Activated CD4-positive, CD25-positive, alpha-beta regulatory T cell treated with anti-CD3 and anti-CD28 coated beads, Interleukin-2, amount 50 U/mL, for 24 hours (primary cell): ENCODE measurements around the gene BEND5.

ENCODE experiments used
- ATAC-seq, 2 donors: fragments of 150-1000 bp; cut with Tn5 transposase; one replicate each; pipeline ENCODE4 v1.10.0; 2021; ENCODE audit warnings: mild to moderate bottlenecking in 1 of 2, moderate library complexity in 1 of 2

The BEND5 gene, protein sequence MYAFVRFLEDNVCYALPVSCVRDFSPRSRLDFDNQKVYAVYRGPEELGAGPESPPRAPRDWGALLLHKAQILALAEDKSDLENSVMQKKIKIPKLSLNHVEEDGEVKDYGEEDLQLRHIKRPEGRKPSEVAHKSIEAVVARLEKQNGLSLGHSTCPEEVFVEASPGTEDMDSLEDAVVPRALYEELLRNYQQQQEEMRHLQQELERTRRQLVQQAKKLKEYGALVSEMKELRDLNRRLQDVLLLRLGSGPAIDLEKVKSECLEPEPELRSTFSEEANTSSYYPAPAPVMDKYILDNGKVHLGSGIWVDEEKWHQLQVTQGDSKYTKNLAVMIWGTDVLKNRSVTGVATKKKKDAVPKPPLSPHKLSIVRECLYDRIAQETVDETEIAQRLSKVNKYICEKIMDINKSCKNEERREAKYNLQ

DNA sequence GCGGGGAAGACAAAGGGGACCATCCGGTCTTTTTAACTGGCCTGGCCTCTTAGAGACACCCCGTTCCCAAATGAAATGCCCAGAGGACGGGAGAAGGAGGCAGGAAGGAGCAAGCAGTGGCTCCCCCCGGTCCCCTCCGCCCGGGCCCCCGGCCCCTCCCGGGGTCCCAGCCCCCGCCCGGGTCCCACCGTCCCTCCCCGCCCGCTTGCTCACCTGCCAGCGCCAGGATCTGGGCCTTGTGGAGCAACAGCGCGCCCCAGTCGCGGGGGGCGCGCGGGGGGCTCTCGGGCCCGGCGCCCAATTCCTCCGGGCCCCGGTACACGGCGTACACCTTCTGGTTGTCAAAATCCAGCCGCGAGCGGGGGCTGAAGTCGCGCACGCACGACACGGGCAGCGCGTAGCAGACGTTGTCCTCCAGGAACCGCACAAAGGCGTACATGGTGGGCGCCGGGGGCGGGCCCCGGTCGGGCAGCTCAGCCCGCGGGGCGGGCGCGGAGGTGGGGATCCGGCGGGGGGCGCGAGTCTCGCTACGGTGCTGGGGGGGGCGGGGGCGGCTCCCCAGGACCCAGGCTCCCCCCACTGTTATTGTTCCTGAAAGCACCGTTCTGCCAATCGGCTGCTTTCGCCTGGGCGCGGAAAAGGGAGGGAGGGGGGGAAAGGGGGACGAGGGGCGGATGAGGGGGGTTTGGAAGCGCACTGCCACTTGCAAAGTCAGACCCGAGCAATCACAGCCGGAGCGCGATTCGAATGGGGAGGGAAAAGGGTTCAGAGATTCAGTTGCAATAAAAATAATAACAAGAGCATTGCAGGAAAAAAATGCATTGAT lies at the start of gene BEND5:
Gene BEND5 (minus strand): TSS at position 499 of the 826 bp plus-strand sequence. CDS start 60 bp downstream, at position 439.
- ATAC-seq, result peak; percentile 20 to 47

DNA sequence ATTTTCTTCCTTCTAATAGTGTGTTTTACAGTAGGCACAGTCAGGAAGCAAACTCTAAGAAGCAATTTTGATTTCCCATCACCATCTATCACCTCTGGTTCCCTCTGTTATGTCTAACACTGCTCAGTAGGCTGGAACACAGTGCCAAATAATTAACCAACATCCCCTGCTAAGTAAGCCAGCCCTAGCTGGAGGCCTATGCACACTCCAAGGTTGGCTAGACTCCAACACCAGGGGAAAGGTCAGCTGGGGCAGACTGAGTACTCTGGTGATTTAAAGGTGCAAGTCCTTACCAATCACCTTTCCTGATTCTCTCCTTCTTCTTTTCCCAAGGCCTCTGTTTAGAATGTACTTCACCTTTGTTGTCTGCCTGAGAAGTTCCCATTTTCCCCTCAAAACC lies 46.5 kb upstream of the BEND5 start:
- ATAC-seq, result no peak

DNA sequence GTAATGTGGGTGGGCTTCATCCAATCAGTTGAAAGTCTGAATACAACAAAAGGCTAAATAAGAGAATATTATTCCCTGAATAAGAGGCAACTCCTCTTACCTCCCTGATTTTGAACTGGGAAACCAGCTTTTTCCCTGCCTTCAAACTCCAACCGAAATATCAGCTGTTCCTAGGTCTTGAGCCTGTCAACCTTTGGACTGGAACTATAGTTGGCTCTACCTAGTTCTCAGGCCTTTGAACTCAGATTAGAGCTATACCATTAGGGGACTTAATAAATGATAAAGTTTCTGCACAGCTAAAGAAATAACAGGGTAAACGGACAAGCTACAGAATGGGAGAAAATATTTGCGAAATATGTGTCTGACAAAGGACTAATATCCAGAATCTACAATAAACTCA lies 43.8 kb upstream of the BEND5 start:
- no peak for ATAC-seq

DNA sequence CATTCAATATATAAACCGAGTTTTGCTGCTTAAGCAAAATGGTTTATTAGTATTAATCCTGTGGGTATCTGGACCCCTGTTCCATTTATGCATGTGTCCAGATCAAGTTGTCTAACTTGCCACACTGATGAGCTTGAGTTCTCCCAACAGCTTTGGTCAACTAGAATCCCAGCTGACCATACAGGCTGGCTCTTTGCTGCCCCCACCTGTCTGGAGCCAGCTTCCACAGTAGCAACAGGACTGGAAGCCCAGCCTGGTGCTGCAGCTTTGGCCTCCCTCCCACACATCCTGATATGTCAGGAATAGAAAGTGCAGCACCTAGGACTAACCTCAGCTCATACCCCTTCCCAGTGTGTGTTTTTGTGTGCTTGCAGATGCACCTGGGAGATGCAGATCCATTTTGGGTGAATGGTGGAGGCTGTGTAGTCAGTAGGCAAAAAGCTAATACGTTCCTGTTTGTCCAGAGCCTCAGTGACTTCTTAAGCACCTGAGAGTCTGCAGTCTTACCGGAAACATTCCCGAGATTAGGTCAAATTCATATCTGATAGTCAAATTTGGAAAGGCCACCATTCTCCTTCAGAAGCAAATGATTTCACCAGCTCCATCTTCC lies 40.9 kb upstream of the BEND5 start:
- ATAC-seq, result no peak

DNA sequence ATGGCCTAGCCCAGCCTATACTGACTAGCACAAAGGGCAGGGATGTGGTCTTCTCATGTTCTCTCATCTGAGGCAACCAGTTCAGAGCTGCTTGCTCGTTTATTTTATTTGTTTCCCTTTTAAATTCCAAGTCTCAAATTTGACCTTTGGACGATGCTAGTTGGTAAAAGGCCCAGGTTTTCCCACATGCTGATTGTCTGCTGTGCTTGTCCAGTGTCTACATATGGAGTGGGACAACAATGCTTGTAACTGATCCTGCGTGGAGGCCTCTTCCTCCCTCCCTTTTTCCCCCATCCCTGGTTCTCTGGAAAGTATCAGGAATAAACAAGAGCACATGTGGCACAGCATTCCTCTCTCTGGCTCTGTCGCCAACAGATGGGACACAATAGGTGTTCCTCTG lies 34.0 kb upstream of the BEND5 start:
- ATAC-seq, result no peak

DNA sequence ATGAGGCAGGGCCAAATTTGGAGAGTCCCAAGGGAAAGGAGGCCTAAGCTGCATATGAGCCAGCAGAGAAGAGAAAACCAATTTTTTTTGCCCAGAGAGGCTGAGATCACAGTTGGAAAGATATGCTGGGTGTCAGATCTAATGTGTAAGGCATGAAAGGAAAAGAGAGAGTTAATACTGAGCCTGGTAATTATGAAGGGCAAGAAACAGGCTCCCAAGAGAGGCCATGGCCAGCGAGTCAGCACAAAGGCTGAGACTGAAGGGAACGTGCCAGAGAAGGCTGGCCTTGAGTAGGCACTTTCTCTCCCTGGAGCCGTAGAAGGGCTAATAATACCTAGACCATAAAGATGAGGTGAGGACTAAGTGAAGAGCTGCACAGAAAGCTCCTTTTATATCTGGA lies 31.8 kb upstream of the BEND5 start:
- ATAC-seq, result no peak

DNA sequence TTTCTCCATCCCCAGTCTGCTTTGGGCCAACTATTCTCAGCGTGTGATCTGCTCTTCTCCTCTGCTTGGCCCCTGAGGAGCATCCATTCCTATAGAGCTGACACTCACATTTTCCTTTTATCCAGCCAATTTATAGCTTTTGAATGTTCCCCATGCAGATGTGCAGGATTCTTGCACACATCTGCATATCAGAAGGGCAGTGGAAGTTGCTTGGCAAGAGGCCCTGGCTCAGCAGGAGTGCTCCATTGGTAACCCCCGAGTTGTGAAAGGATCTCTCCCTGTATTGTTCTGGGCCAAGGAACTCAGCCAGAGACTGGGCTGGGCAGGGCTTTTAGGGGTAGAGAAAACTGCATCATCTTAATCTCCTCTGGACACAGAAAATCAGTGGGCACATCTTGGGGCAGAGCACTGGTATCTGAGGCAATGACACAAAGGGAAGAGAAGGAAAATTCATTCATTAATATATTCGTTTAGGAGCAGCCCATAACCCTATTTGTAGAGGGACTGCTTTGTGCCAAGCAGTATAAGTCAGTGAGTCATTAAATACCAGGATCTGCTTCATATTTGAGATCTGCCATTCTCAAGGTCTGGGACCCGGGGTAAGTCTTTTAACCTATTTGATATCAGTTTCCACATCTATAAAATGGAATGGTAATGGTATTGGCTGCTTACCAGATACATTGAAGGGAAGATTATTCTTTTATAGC lies 31.0 kb upstream of the BEND5 start:
- no peak for ATAC-seq

DNA sequence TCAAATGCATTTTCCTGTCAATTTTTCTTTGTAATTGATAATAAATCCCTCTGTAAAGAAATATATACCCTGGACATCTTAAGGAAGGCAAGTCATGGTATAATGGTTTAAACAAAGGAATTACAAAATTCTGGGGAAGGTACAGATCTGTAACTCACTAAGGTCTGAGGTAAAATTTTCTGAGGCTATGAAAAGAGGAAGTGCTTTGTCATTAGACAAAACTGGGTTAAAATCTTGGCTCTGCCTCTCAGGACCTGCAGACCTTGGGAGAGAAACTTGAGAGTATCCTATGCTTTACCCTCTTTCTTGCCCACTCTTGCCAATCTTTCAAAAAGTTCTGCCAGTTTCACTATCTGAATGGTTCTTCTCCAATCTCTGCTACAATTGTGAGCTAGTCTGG lies 26.8 kb upstream of the BEND5 start:
- no peak for ATAC-seq

DNA sequence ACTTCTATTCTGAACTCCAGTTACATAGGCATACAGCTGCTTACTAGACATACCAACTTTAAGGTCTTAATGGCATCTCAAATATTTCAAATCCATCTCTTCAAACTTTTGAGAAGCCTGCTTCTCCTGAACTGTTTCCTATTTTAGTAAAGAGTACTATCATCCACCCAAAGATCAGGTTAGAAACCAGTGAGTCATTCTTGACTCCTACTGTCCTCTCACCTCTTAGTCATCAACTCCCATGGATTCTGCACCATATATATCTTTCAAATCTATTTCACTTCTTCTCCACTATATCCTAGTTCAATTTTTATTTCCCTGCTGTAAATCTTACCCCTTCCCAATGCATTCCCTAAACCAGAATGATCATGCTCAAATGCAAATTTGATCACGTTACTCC lies 18.1 kb upstream of the BEND5 start:
- no peak for ATAC-seq

DNA sequence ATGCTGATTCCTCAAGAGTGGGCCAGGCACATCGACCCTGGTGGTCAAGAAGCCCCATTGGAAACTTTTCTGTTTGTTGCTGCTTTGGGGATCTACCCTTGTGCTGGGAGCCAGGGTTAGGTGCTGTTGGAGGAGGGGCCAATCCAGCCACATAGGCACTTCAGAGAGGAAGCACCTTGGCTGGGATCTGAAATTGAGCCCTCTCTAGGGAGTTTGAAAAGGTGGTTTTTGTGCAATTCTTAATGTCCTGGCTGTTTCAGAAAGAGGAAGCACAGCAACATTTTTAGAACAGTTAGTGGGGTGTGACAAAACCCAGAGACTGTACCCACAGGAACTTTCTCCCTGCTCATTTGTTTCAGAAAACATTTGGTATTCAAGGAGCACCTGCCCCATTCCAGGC lies 17.2 kb upstream of the BEND5 start:
- ATAC-seq, result peak; percentile 25 to 38

DNA sequence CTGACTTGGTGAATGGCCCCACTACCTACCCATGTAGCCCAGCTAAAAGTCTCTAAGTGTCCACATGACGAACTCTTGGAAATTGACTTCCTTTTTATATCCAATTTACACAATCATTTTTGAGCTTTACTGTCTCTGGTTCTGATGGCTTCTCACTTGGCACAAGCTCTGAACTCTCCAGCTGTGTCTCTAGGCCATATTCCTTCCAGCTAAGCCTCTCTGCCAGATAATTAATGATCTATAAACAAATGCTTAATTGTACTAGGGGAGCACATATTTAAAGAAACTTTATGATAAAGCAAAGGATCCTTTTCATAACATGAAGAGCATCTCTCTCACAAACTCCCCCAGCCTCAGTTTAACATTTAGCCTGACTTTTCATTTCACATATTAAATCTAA lies 16.3 kb upstream of the BEND5 start:
- ATAC-seq, result no peak

DNA sequence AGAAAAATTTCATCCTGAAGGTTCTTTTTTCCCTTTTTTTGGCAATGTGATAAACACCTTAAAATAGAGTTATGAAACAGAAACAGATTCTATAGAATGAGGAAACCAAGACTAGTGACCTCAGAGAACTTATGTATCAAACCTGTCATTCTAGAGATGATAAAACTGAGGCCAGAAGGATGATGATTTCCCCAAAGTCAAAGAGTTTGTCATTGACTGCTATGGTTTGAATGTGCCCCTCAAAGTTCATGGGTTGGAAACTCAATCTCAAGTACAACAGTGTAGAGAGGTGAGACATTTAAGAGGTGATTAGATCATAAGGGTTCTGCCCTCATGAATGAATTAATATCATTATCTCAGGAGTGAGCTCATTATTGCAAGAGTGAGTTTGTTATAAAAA lies 13.7 kb upstream of the BEND5 start:
- peak; percentile 19 to 44 for ATAC-seq

DNA sequence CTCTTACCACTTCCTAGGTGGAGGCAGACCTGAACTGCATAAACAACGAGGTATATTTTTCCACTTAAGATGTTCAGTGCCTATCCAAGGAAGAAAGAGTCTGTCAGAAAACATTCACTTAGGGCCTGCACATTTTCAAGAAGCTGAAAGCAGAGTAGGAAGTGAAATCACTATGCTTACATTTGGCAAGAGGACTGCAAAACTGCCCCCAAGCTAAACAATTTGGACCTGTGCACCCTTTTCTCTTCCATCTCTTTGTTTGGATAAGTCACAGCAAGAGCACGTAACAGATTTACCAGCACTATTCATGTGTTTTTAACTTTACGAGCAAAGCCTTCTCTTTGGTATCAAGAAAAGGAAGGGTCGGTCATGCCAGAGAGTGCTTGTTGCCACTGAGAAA lies 13.2 kb upstream of the BEND5 start:
- ATAC-seq, result no peak

DNA sequence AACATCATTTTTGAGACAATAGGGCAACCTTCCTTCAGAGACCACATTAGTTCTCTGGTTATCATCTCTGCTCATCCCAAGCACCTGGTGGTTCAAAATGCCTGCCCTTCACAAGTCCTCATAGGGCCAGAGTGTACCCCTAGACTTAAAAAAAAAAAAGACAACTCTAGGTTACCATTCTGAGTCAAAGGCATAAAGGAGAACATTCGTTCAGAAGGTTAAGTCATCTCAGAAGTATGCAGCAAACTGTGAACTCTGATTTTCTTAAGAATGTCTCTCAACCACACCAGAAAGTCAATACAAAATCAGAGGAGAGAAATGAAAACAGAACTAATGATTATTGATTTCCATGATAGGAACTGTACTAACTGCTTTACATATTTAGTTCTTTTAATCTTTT lies 9.2 kb upstream of the BEND5 start:
- ATAC-seq, result peak in 1 of 2 donors; percentile 41

DNA sequence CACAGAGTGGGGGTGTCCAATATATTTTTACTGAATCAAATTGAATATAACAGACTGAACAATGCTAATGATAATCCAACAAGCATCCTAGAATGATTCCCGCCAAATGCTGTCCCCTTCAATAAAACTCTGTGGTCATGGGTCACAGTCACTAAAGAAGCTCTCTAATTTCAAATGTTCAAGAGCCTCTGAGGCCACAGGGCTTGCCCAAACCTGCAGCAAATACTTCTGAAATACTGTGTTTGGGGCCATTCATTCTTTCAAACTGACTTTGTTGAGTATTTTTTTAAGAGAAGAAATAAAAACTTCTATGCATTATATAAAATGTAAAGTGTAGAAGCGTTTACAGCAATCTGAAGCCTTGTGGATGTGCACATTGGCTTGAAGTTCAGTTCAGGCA lies 7.6 kb upstream of the BEND5 start:
- ATAC-seq, result no peak

DNA sequence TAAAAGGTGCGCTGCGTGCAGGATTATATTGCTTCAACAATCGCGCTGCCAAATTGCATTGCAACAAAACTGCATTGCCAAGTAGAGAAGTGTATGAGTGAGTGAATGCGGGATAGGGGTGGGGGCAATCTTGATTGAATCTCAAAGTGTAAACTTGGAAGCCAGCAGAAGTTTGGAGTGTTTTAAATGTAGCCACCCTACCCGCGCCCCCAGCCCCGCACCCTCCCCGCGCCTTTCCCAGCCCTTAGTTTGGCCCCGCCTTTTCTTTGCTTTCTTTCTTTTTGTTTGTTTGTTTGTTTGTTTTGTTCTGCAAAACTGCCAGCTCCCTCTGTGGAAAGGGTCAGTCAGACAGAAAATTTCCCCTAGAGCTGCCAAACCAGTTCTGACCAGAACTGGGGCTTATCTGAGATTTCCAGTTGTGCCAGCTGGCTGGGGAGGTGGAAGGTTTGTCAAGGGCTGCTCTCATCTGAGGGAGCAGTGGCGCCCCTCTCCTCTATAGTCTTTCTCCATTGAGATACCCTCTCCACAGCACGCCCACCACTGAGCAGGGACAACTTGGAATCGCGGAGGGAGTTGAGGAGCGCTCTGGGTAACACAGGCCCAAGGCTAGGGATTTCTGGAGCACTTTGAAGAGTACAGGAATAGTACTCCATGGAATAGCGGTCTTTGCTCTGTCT lies 666 bp upstream of the BEND5 start:
- ATAC-seq, result no peak

DNA sequence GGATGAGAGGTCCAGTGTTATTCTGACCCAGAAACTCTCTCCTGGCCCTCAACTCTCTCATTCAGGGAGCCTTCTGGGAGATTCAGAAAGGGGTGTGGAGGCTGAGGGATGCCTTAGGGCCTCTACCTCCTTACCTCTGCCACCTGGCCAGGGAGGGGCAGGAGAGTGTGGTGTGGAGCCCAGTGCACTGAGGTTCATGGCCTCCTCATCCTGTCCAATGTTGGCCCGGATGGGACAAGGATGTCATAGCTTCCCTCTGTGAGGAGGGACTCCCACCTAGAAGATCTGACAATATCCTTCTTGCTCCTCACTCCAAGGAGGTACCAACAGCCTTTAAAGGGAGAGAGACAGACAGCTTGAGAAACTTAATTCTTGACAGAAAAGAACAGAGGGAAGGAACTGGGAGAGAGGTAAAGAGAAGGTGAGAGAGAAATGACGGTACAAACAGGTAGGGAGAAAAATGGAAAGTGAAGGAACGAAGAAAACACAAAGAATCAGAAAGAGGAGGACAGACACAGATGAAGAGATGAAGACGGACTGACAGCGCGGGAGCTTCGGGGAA lies 779 bp downstream of the BEND5 start:
- peak in 1 of 2 donors; percentile 27 for ATAC-seq

DNA sequence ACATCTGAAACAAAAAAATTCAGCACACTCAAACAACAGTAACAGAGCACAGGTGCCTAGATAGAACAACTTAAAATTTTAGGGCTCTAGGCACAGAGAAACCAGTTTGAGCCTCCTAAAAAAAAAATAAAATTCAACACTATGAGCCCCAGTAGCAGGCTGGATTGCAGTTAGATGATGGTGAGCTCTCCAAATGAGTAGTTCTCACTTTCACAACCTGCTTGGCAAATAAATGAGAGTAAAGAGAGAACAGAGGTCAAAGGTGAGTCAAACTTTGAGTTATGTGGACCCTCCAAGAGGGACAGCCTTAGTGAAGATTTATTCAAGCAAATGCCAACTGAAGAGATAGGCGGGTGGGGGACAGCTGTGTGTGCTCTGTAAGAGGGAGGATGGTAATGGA lies 3.6 kb downstream of the BEND5 start:
- no peak for ATAC-seq

DNA sequence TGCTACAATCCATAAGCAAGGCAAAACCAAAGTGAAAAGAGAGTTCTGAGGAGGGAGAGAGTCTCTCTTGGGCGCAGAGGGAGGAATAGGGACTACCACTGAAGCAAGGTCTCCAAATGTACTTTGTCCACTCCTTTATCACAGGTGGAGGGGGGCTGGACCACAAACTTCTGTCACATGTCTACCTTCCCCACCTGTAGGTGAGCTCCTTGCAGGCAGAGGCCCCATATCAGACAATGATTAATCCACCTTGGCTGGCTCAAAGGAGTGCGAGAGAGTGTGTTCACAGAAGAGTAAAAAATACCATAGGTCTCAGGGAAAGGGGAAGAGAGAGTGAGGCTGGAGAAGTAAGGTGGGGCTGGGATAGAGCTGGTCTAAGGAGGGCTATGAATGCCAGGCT lies 4.5 kb downstream of the BEND5 start:
- ATAC-seq, result no peak

DNA sequence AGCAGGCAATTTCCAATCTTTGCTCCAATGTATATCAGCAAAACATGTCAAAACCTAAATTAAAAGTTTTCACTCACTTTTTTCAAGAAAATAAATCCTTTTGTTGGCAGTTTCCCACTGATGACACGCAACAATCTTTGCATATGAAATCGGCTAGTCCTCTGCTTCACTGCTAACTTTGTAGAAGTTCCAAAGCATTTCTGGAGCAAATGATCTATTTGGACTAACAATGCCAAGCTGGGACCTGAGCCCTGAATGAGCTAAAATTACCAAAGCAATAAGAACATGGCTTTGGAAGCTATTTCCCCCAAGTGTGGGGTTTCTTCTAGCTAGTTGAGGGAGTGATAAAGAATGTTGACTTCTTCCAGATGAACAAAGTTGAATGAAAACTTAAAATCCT lies 5.1 kb downstream of the BEND5 start:
- ATAC-seq, result no peak

DNA sequence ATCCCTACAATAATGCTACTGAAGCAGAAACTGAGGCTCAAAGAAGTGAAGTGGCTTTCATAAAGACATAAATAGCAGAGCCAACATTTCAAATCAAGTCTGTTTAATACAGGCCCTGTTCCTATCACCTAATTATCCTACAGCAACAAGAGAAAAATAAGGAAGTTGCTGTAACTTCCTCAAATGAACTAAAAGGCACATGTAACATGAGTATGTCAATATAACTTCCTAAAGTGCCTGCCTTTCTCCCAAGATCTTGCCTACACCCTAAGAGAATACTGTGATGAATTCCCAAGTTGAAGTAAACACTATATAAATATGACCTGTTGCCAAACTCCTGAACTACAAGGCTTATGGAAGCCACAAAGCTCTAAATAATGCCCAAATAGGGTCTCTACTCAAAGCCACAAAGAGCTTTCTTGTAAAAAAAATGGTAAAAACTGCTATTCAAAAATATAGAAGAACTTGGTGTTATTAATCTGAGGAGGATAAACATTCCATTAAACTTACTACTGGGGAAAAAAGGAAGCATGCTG lies 8.6 kb downstream of the BEND5 start:
- ATAC-seq, result no peak

DNA sequence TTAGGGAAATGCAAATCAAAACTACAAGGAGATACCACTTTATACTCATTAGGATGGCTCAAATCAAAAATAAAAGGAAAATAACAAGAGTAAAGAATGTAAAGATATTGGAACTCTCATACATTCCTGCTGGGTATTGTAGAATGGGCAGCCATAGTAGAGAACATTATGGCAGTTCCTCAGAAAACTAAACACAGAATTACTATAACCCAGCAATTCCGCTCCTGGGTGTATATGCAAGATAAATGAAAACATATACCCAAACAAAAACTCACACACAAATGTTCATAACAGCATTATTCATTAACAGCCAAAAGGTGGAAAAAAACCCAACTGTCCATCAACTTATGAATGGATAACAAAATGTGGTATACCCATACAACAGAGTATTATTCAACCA lies 11.4 kb downstream of the BEND5 start:
- no peak for ATAC-seq
